ENCODE results near the gene TOB1. TPM values are rescaled to one million over a fixed set of nuclear protein-coding genes. Genes with fewer than 3 reads are reported as not detected.

Gene TOB1
- total RNA-seq, 4 donors from 2014 or later: 28.1 to 46.4 (median 31.1) TPM

DNA sequence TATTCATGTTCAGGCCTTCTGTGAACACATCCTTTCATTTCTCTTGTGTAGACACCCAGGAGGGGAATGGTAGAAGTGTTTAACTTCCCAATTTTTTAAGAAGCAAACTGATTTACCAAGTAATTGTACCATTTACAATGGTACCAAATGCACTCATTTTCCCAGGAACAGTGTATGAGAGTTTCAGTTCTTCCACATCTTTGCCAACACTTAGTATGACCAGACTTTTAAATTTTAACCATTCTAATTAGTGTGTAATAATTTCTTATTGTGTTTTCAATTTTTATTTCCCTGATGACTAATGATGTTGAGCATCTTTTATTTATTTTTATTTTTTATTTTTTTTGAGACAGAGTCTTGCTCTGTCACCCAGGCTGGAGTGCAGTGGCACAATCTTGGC lies 41.0 kb downstream of the TOB1 start:
- TF ChIP-seq, protein P1, sequence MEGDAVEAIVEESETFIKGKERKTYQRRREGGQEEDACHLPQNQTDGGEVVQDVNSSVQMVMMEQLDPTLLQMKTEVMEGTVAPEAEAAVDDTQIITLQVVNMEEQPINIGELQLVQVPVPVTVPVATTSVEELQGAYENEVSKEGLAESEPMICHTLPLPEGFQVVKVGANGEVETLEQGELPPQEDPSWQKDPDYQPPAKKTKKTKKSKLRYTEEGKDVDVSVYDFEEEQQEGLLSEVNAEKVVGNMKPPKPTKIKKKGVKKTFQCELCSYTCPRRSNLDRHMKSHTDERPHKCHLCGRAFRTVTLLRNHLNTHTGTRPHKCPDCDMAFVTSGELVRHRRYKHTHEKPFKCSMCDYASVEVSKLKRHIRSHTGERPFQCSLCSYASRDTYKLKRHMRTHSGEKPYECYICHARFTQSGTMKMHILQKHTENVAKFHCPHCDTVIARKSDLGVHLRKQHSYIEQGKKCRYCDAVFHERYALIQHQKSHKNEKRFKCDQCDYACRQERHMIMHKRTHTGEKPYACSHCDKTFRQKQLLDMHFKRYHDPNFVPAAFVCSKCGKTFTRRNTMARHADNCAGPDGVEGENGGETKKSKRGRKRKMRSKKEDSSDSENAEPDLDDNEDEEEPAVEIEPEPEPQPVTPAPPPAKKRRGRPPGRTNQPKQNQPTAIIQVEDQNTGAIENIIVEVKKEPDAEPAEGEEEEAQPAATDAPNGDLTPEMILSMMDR (IDR thresholded peaks at IDR 0.05): no peak
- TF ChIP-seq POLR2A (IDR thresholded peaks at IDR 0.05): no peak
- no peaks in the 10 kb centered on the region for H3K27me3 ChIP-seq
- no peak overlapping the region for H3K4me3 ChIP-seq (replicated peaks in 1 of 3)
- intact Hi-C loops (cut with DNase I): no loop called here
- no peaks in the 10 kb centered on the region for H3K9me3 ChIP-seq
- H3K4me1 ChIP-seq: peaks cover 10 to 16% of the 10 kb centered on the region in 2 donors
- DNase-seq: no peak
- H3K27ac ChIP-seq: no peak overlapping the region
- H3K36me3 ChIP-seq: no peaks in the 10 kb centered on the region

DNA sequence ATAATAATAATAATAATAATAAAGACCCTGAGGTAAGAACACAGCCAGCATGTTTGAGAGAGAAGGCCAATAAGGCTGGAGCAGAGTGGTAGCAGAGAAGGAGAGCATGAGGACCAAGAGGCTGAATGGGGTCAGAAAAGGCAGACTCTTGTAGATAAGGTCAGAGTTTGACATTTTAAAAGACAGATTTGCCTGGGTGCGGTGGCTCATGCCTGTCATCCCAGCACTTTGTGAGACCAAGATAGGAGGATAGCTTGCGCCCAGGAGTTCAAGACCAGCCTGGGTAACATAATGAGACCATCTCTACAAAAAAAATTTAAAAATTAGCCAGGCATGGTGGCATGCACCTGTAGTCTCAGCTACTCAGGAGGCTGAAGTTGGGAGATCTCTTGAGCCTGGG lies 41.7 kb downstream of the TOB1 start:
- Histone ChIP-seq H3K27me3 (no peaks in the 10 kb centered on the region), H3K36me3 (no peaks in the 10 kb centered on the region), H3K27ac (no peak overlapping the region), H3K9me3 (no peaks in the 10 kb centered on the region), H3K4me1 (peaks cover 8 to 11% of the 10 kb centered on the region in 2 donors), H3K4me3 (replicated peaks in 1 of 3) (no peak overlapping the region)
- TF ChIP-seq, protein P1 (IDR thresholded peaks at IDR 0.05): no peak
- TF ChIP-seq POLR2A (IDR thresholded peaks at IDR 0.05): no peak
- WGBS, 2 donors: 92 to 93% methylated on average over 2 of the region's 2 CpGs
- DNase-seq: no peak
- intact Hi-C loops (cut with DNase I): no loop called here

DNA sequence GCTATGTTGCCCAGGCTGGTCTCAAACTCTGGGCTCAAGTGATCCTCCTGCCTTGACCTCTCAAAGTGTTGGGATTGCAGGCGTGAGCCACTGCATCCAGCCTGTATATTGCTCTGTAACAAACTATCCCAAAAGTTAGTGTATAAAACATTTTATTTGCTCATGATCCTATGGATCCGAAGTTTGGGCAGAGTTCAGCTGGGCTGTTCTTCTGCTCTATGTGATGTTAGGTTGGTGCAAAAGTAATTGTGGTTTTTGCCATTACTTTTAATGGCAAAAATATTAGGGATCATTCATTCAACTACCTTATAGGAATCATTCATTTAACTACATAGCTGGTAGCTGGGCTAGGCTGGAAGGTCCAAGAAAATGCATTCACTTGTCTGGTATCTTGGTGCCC lies 43.6 kb downstream of the TOB1 start:
- Histone ChIP-seq H3K36me3 (no peaks in the 10 kb centered on the region), H3K9me3 (no peaks in the 10 kb centered on the region), H3K4me1 (no peaks in the 10 kb centered on the region), H3K27ac (no peak overlapping the region), H3K27me3 (no peaks in the 10 kb centered on the region), H3K4me3 (replicated peaks in 1 of 3) (no peak overlapping the region)
- TF ChIP-seq POLR2A (IDR thresholded peaks at IDR 0.05): no peak
- TF ChIP-seq, protein P1 (IDR thresholded peaks at IDR 0.05): no peak
- no peak for DNase-seq
- 92 to 96% methylated on average over 2 of the region's 2 CpGs for WGBS, 2 donors
- intact Hi-C loops (cut with DNase I): no loop called here

DNA sequence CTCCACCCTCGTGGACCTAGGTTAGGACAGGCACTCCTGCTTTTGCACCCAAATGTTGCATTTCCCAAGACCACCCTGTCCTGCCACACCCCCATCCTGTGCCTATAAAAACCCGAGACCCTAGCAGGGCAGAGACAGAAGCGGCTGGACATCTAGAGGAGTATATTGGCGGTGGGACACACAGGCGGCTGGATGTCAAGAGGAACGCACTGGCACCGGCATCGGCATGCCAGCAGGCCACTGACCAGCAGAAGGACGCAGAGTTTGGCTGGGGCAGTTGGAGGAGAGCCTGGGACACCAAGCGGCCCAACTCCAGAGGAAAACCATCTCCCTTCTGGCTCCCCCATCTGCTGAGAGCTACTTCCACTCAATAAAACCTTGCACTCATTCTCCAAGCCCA lies 45.5 kb downstream of the TOB1 start:
- Histone ChIP-seq H3K4me1 (peaks cover 0 to 4% of the 10 kb centered on the region in 2 donors), H3K9me3 (no peaks in the 10 kb centered on the region), H3K27ac (no peak overlapping the region), H3K27me3 (no peaks in the 10 kb centered on the region), H3K4me3 (replicated peaks in 1 of 3) (no peak overlapping the region), H3K36me3 (no peaks in the 10 kb centered on the region)
- TF ChIP-seq, protein P1 (IDR thresholded peaks at IDR 0.05): no peak
- no peak for TF ChIP-seq POLR2A (IDR thresholded peaks at IDR 0.05)
- DNase-seq: no peak
- intact Hi-C loops (cut with DNase I): no loop called here
- WGBS, 2 donors: 74 to 83% methylated on average over 10 of the region's 10 CpGs

DNA sequence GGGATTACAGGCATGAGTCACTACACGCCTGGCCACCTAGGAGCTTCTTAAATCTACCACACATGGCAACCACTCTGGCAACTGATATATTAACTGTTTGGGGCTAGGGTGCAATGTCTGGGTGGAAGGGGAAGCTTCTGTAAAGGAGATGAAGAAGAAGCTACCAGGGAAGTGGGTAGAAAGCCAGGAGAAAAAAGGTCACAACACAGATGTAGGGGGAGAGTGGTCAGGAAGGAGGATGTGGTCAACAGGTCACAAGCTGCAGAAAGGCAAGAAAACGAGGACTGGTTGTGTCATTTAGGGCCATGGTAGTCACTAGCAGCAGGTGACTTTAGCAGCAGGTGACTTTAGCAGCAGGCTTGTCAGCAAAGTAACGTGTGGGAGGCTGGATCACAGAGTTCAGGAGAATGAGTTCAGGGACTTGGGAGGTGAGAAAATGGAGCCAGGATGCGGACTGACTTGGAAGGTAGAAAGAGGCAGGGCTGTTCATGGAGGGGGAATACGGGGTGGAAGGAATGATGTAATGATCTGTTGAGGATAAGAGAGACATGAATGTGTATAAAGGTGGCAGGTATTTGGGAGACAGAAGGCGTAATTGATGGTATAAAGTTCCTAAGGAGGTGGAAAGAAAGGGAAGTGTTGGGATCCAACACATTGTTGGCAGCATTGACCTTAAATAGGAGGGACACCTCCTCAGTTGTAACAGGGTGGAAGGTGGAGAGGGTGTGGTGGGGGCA lies 47.1 kb downstream of the TOB1 start:
- 69 to 74% methylated on average over 6 of the region's 6 CpGs for WGBS, 2 donors
- Histone ChIP-seq H3K27ac (no peak overlapping the region), H3K36me3 (no peaks in the 10 kb centered on the region), H3K27me3 (no peaks in the 10 kb centered on the region), H3K4me3 (replicated peaks in 1 of 3) (no peak overlapping the region), H3K4me1 (peaks cover 0 to 4% of the 10 kb centered on the region in 2 donors), H3K9me3 (no peaks in the 10 kb centered on the region)
- intact Hi-C loops (cut with DNase I): loop anchor here (2.0 kb wide), 1 partner anchor 26 kb away; no protein-coding TSS in a partner anchor
- TF ChIP-seq POLR2A (IDR thresholded peaks at IDR 0.05): no peak
- TF ChIP-seq, protein P1 (IDR thresholded peaks at IDR 0.05): no peak
- no peak for DNase-seq
